Thymus (tissue), 14 donors: ENCODE results near the gene CHST13. TPM values are rescaled to one million over a fixed set of nuclear protein-coding genes. Genes with fewer than 3 reads are reported as not detected.

Experiments used
- DNase-seq, 9 donors: peaks; one replicate each; pipeline ENCODE4 v3.0.0-alpha.2; 2013; ENCODE audit warnings: low spot score in 9 of 9, low read depth in 6 of 9, missing footprints in 1 of 9
- H3K27ac ChIP-seq, 2 donors: one replicate each; pipeline ENCODE4 v1.5.1; 2013; ENCODE audit warnings: control low read depth in 1 of 2, low read depth in 1 of 2, low read length in 1 of 2, mild to moderate bottlenecking in 1 of 2, moderate library complexity in 1 of 2
- H3K27me3 ChIP-seq, 2 donors: one replicate each; pipeline ENCODE4 v1.5.1; 2013; ENCODE audit warnings: low read length in 1 of 2; ENCODE audit not compliant: control insufficient read depth in 2 of 2, insufficient read depth in 1 of 2
- H3K36me3 ChIP-seq, 2 donors: one replicate each; pipeline ENCODE4 v1.5.1; 2013; ENCODE audit warnings: low read length in 1 of 2, mild to moderate bottlenecking in 1 of 2, moderate library complexity in 1 of 2; ENCODE audit not compliant: control insufficient read depth in 2 of 2, insufficient read depth in 2 of 2
- H3K4me1 ChIP-seq, 2 donors: one replicate each; pipeline ENCODE4 v1.5.1; 2013; ENCODE audit warnings: low read length in 2 of 2; ENCODE audit not compliant: control insufficient read depth in 2 of 2, insufficient read depth in 2 of 2
- H3K4me3 ChIP-seq, 2 donors: one replicate each; pipeline ENCODE4 v1.5.1; 2013; ENCODE audit warnings: low read length in 2 of 2, control low read depth in 1 of 2, mild to moderate bottlenecking in 1 of 2
- H3K9me3 ChIP-seq, 2 donors: one replicate each; pipeline ENCODE4 v1.5.1; 2013; ENCODE audit warnings: low read length in 1 of 2, mild to moderate bottlenecking in 1 of 2; ENCODE audit not compliant: control insufficient read depth in 2 of 2, insufficient read depth in 1 of 2
- WGBS: extraction: QIAGEN DNeasy Blood & Tissue Kit; methylation state at CpG from one replicate; pipeline ENCODE4 v1.1.7; 2013; 5-methylcytosine and 5-hydroxymethylcytosine counted together
- long read RNA-seq, 10 donors: transcript quantifications; one replicate each; lab custom pipeline, GENCODE V29; 2026
- polyA plus RNA-seq: library from polyadenylated mRNA; stranded (reverse); fragments of 200-250 nt; gene quantifications from one replicate; pipeline ENCODE4 v1.2.3, GENCODE V29; 2013
- total RNA-seq: library from RNA; stranded (reverse); fragments of 120-200 nt; gene quantifications from one replicate; pipeline ENCODE4 v1.2.4, GENCODE V29; 2013
- donor health status: healthy.

Gene CHST13
- total RNA-seq, result 0.38 TPM
- polyA plus RNA-seq, result 0.39 TPM
- long read RNA-seq, donor 1, result 0 reads
- long read RNA-seq, donor 2, partial matches to known transcripts, result 0 of 2 reads
- long read RNA-seq, donor 2, other reads (novel, unspliced or antisense), result 0 of 2 reads
- long read RNA-seq, donor 3, result 0 reads
- long read RNA-seq, donor 4, result 0 reads
- long read RNA-seq, donor 5, partial matches to known transcripts, result 0 of 1 reads
- long read RNA-seq, donor 5, other reads (novel, unspliced or antisense), result 0 of 1 reads
- long read RNA-seq, donor 6, partial matches to known transcripts, result 0 of 2 reads
- long read RNA-seq, donor 6, other reads (novel, unspliced or antisense), result 0 of 2 reads
- long read RNA-seq, donor 7, result 0 reads
- long read RNA-seq, donor 8, result 0 reads
- long read RNA-seq, donor 9, partial matches to known transcripts, result 0 of 1 reads
- long read RNA-seq, donor 9, other reads (novel, unspliced or antisense), result 0 of 1 reads
- long read RNA-seq, donor 10, partial matches to known transcripts, result 0 of 1 reads
- long read RNA-seq, donor 10, other reads (novel, unspliced or antisense), result 0 of 1 reads

DNA sequence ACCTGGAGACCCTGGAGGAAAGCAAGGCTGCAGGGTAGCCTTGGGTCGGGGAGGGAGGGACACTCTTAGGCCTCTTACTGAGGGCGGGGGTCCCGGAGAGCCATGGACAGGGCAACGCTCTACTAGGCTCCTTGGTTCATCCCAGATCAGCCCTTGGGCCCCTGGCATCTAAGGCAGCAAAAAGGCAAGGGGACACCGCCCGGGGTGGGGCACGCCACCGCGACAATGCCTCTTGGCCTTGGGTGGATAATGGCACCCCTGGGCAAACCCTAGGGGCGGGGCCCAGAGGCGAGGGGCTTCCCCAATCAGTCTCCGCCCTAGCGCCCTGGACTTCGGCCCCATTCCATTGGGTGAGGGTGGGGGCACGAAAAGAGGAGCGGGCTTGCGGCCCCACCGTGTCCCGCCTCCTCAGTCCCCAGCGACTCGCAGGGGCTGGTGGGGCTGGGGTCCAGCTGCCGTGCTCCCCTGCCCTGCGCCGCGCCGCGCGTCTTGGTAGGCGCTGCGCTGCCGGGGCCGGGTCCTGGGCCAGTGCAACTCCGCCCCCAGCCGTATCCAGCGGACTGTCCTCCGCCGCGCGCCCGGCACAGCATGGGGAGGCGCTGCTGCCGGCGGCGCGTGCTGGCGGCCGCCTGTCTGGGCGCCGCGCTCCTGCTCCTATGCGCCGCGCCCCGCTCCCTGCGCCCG is at the start of gene CHST13:
Gene CHST13 (plus strand): TSS at position 411 of the 684 bp plus-strand sequence. CDS start 178 bp downstream, at position 589.
- no peak for DNase-seq
- WGBS, result 9% methylated on average over 56 of the region's 56 CpGs
- no peak within 1 kb of the TSS for H3K27ac ChIP-seq

GRCh38 chr3:126474498-126475412 is 49.2 kb upstream of the CHST13 start:
- 13% methylated on average over 72 of the region's 72 CpGs for WGBS
- peaks cover 0 to 4% of the 10 kb centered on the region in 2 donors for H3K9me3 ChIP-seq
- peaks cover 25 to 31% of the 10 kb centered on the region in 2 donors for H3K36me3 ChIP-seq
- H3K4me1 ChIP-seq, result peaks cover 29 to 38% of the 10 kb centered on the region in 2 donors
- H3K27me3 ChIP-seq, result no peaks in the 10 kb centered on the region
- DNase-seq, result peak in 3 of 9 donors; percentile 35 to 66 (median 38)
- peak overlapping the region; percentile 23 to 93 for H3K27ac ChIP-seq
- peak overlapping the region; percentile 71 to 92 for H3K4me3 ChIP-seq

More for the DNA sequence above, at the start of gene CHST13:
- H3K4me3 ChIP-seq, result peak within 1 kb of the TSS in 1 of 2 donors; percentile 42
- peaks cover 0 to 27% of the 10 kb centered on the region in 2 donors for H3K4me1 ChIP-seq
- H3K36me3 ChIP-seq, result no peaks in the 10 kb centered on the region
- H3K9me3 ChIP-seq, result no peaks in the 10 kb centered on the region
- peaks cover 25 to 33% of the 10 kb centered on the region in 2 donors for H3K27me3 ChIP-seq

DNA sequence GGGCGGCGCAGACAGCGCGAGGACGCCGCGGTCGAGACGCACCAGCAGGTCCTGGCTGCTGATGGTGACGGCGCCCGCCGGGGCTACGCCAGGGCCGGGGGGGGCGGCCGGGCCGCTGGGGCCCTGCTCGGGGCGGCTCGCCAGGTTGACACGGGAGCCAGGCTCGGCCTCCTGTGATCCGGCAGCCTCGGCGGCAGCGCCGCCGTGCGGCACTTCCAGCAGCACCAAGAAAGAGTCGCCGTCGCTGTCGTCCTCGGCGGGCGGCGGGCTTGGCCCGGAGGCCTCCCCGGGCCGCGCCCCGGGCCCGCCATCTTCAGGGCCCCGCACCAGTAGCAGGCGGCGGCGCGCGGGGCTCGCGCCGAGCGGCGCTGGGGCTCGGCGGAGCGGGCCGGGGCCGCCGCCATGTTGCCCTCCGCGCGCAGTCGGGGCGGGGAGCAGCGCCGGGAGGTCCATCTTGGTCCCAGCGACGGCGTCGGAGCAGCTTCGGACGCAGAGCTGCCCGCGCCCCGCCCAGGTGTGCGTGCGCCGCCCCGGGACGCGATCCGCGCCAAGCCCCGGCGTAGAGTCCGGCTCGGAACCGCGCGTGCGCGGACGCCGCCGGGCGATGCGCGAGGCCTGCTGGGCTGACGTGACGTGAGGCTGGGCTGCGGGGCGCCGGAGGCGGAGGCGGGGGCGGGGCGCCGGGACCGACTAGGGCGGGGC is 48.4 kb upstream of the CHST13 start, which contains the start of gene ZXDC:
Gene ZXDC (minus strand): TSS at position 479 of the 702 bp plus-strand sequence. CDS start 26 bp downstream, at position 453.
- peaks cover 29 to 38% of the 10 kb centered on the region in 2 donors for H3K4me1 ChIP-seq
- peak in 8 of 9 donors; percentile 67 to 93 (median 83) for DNase-seq
- peak within 1 kb of the TSS; percentile 75 to 93 for H3K27ac ChIP-seq
- peaks cover 0 to 4% of the 10 kb centered on the region in 2 donors for H3K9me3 ChIP-seq
- H3K36me3 ChIP-seq, result peaks cover 16 to 23% of the 10 kb centered on the region in 2 donors
- H3K4me3 ChIP-seq, result peak within 1 kb of the TSS; percentile 71 to 92
- no peaks in the 10 kb centered on the region for H3K27me3 ChIP-seq
- WGBS, result under 1% methylated on average over 112 of the region's 112 CpGs

DNA sequence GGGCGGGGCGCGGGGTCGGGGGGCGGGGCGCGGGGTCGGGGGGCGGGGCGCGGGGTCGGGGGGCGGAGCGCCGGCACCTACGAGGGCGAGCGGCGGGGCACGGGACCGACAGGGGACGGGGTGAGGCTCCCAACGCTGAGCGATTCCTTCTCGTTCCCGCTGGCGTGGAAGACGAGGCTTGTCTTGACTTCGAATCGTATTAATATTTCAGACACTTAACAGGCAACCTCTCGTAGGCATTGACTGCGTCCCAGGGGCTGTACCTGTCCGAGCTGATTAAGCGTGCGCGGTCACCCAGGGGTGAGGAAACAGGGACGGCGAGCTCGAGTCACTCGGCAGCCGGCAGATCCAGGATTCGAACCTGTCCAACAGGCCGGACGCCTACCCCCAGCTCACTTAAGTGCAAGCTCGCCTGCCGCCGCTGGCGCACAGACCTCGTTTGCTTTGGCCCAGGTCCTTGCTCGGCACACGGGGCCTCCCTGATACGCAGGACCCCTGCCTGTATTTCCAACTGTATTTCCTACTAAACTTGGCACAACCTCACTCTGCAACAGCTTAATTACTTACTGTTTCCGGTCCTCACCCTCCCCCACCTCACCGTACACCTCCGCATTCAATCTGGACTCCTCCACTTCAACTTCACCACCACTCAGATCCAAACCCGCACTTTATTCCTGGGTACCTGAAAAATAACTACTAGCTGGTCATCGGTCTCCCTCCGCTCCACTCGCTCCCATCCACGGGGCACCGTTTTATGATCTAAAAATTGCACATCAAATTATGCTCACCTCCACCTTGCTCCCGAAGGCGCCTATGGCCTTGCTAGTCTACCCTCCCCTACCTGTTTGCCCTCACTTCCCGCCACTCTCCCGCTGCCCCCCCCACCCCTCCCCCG is 47.5 kb upstream of the CHST13 start:
- Histone ChIP-seq H3K27me3 (no peaks in the 10 kb centered on the region), H3K4me1 (peaks cover 29 to 38% of the 10 kb centered on the region in 2 donors), H3K9me3 (peaks cover 0 to 4% of the 10 kb centered on the region in 2 donors), H3K4me3 (peak overlapping the region; percentile 68 to 92), H3K27ac (peak overlapping the region; percentile 75 to 76), H3K36me3 (peaks cover 12 to 14% of the 10 kb centered on the region in 2 donors)
- 19% methylated on average over 55 of the region's 66 CpGs for WGBS
- peak in 3 of 9 donors; percentile 50 to 72 (median 54) for DNase-seq

- Histone ChIP-seq H3K27ac (no peak overlapping the region), H3K4me3 (no peak overlapping the region), H3K27me3 (no peaks in the 10 kb centered on the region), H3K4me1 (peaks cover 28 to 35% of the 10 kb centered on the region in 2 donors), H3K9me3 (peaks cover 0 to 4% of the 10 kb centered on the region in 2 donors), H3K36me3 (peaks cover 8 to 10% of the 10 kb centered on the region in 2 donors)
- WGBS, result 96% methylated on average over 4 of the region's 4 CpGs
- no peak for DNase-seq
Measured at GRCh38 chr3:126477061-126477380, 46.9 kb upstream of the CHST13 start.

DNA sequence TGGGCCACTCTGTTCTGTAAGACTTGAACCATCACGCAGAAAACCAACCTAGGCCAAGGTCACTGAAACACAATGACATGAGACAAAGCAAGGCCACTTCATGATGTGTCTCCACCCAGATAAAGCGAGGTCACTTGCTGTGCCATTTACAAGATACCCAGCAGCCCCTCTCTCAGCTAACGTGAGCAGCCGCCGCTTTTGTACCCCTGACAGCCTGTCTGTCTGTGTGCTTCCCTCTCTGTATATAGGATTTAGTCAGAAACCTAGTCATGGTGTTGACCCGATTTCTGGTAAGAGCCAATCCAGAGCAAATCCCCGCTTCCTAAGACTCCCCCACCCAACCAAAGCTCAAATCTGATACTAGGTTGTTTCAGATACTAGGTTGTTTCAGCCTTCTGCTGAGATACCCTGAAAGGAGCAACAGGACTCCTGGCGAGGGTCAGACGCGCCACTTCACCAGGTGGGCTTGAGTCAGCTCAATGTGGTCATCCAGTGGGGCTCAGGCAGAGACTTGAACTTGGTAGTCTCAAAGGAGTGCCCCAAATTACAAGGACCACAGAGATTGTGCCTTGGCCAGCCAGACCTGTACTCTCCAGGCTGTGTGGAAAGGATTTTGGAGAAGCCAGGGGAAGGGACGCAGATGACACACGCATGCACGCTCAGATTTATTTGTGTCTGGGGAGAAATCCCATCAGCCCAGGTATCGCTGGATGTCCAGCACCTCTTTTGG is 45.2 kb upstream of the CHST13 start:
- Histone ChIP-seq H3K27me3 (no peaks in the 10 kb centered on the region), H3K4me1 (peaks cover 11 to 18% of the 10 kb centered on the region in 2 donors), H3K9me3 (peaks cover 0 to 4% of the 10 kb centered on the region in 2 donors), H3K36me3 (no peaks in the 10 kb centered on the region), H3K4me3 (no peak overlapping the region), H3K27ac (no peak overlapping the region)
- DNase-seq, result no peak
- 98% methylated on average over 14 of the region's 14 CpGs for WGBS

DNA sequence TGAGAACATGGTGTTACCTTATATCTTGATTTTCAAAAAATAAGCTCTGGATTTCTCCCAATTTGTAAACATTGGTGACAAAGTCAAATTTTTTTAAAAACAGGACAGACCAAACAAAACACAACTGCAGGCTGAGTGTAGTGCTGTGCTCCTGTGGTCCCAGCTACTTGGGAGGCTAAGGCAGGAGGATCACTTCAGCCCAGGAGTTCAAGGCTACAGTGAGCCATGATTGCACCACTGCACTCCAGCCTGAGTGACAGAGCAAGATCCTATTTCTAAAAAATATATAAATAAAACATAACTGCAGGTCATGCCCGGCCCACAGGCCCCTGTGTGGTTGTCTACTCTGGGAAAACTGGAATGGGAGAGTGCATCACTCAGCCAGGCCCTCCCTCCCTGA is 44.3 kb upstream of the CHST13 start:
- Histone ChIP-seq H3K4me1 (peaks cover 5 to 12% of the 10 kb centered on the region in 2 donors), H3K27ac (no peak overlapping the region), H3K36me3 (no peaks in the 10 kb centered on the region), H3K4me3 (no peak overlapping the region), H3K9me3 (peaks cover 0 to 2% of the 10 kb centered on the region in 2 donors), H3K27me3 (no peaks in the 10 kb centered on the region)
- 85% methylated on average over 1 of the region's 1 CpG for WGBS
- no peak for DNase-seq
